ENCODE results near the gene NEGR1. TPM values are rescaled to one million over a fixed set of nuclear protein-coding genes. Genes with fewer than 3 reads are reported as not detected.

The NEGR1 gene
- total and polyA plus RNA-seq, 12 donors = 2.3 to 18.3 (median 5.2) TPM

GRCh38 chr1:71490432-71490831 is 791.9 kb downstream of the NEGR1 start:
- intact Hi-C loops (cut with DNase I) = no loop called here
- no peaks in the 10 kb centered on the region for H3K4me1 ChIP-seq
- H3K4me3 ChIP-seq = no peak overlapping the region
- H3K9me3 ChIP-seq = no peaks in the 10 kb centered on the region
- H3K27me3 ChIP-seq = no peaks in the 10 kb centered on the region
- WGBS, 2 donors = 60 to 62% methylated on average over 5 of the region's 5 CpGs
- ATAC-seq = no peak
- no peak for DNase-seq
- no peak for TF ChIP-seq CTCF (IDR thresholded peaks at IDR 0.05)
- H3K27ac ChIP-seq = no peak overlapping the region
- H3K36me3 ChIP-seq = no peaks in the 10 kb centered on the region

- DNase-seq = no peak
- Histone ChIP-seq H3K4me1 (no peaks in the 10 kb centered on the region), H3K27ac (no peak overlapping the region), H3K36me3 (no peaks in the 10 kb centered on the region), H3K4me3 (no peak overlapping the region), H3K27me3 (no peaks in the 10 kb centered on the region), H3K9me3 (no peaks in the 10 kb centered on the region)
- WGBS, 2 donors = 60 to 65% methylated on average over 3 of the region's 3 CpGs
- no peak for TF ChIP-seq CTCF (IDR thresholded peaks at IDR 0.05)
- intact Hi-C loops (cut with DNase I) = no loop called here
- no peak for ATAC-seq
Observed at GRCh38 chr1:71488555-71489252, 793.6 kb downstream of the NEGR1 start.

- TF ChIP-seq CTCF (IDR thresholded peaks at IDR 0.05) = no peak
- no peak for ATAC-seq
- no peaks in the 10 kb centered on the region for H3K36me3 ChIP-seq
- H3K27ac ChIP-seq = no peak overlapping the region
- no peak for DNase-seq
- intact Hi-C loops (cut with DNase I) = no loop called here
- WGBS, 2 donors = 47 to 54% methylated on average over 2 of the region's 2 CpGs
- H3K9me3 ChIP-seq = peaks cover 0 to 2% (median 0%) of the 10 kb centered on the region in 11 donors
- no peak overlapping the region for H3K4me3 ChIP-seq
- no peaks in the 10 kb centered on the region for H3K4me1 ChIP-seq
- H3K27me3 ChIP-seq = no peaks in the 10 kb centered on the region
Observed at GRCh38 chr1:71473331-71473730, 809.0 kb downstream of the NEGR1 start.

- Histone ChIP-seq H3K36me3 (no peaks in the 10 kb centered on the region), H3K27me3 (no peaks in the 10 kb centered on the region), H3K4me1 (peaks cover 0 to 17% (median 3%) of the 10 kb centered on the region in 9 donors), H3K27ac (no peak overlapping the region), H3K9me3 (no peaks in the 10 kb centered on the region), H3K4me3 (no peak overlapping the region)
- intact Hi-C loops (cut with DNase I) = no loop called here
- DNase-seq (no peak), ATAC-seq (peak in 1 of 8 donors; percentile 35)
- no peak for TF ChIP-seq CTCF (IDR thresholded peaks at IDR 0.05)
- 59 to 69% methylated on average over 2 of the region's 2 CpGs for WGBS, 2 donors
Observed at GRCh38 chr1:71465093-71465492, 817.2 kb downstream of the NEGR1 start.

All from heart right ventricle (tissue), 16 donors.